Mesenteric fat pad (tissue), 1 donor: ENCODE measurements around the gene C1S. TPM values are rescaled to one million over a fixed set of nuclear protein-coding genes. Genes with fewer than 3 reads are reported as not detected.
A peak's percentile ranks its signal among the peaks of the same experiment; 100 is the strongest.
"Not testable (repeated sequence)": the region's sequence is repeated elsewhere in the genome, so short reads cannot be mapped to it uniquely, and the experiment has no call there.

Experiments
- DNase-seq: peaks from one replicate; pipeline ENCODE4 v3.0.0-alpha.2; 2020; ENCODE audit warnings: low spot score
- long read RNA-seq: library from polyadenylated mRNA; unstranded; transcript quantifications from one replicate; pipeline ENCODE4 v2.0.0, GENCODE V29; 2020
- total RNA-seq: library from RNA; stranded (reverse); fragmentation: NEBNext Ultra II Directional; extraction: Animal tissue kit (Norgen Biotek cat#: 25700); gene quantifications from one replicate; pipeline ENCODE4 v1.2.1, GENCODE V29; 2021
- donor health status: DM: yes; HTN: yes; CAD: no.

The C1S gene
- total RNA-seq: 593 TPM
- long read RNA-seq, transcript C1S-202 (12 exons, 2,635 nt): minor isoform, 702 of 2,640 reads
- long read RNA-seq, transcript C1S-201 (12 exons, 2,972 nt): major isoform, 1,559 of 2,640 reads
- long read RNA-seq, partial matches to known transcripts: 200 of 2,640 reads
- long read RNA-seq, other reads (novel, unspliced or antisense): 172 of 2,640 reads

DNA sequence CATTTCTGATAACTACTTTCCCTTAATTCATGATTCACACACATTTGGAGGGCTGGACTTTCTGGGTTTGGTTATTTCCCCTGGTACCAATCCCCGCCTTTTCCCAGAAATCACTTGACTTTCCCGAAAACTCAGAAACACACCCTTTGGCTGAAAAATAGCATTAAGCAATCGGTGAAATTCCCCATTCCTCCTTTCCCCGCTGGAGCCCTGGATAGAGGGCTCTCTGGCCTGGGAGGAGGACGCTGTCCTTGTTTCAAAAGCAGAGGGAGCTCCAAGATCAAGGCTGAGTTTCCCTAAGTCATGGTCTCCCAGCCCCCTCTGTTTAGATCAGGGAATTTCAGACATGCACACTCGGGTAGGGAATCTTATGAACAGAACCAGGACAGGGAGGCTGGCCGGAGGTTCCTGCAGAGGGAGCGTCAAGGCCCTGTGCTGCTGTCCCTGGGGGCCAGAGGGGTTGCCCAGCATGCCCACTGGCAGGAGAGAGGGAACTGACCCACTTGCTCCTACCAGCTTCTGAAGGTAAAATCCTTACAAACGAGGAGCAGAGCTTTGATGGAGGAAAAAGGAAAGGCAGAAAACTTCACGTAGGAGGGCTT lies at the start of gene C1S:
Gene C1S (plus strand): TSS at position 366 of the 602 bp plus-strand sequence. CDS start 1,195 bp downstream, outside the sequence.
- DNase-seq: no peak

DNA sequence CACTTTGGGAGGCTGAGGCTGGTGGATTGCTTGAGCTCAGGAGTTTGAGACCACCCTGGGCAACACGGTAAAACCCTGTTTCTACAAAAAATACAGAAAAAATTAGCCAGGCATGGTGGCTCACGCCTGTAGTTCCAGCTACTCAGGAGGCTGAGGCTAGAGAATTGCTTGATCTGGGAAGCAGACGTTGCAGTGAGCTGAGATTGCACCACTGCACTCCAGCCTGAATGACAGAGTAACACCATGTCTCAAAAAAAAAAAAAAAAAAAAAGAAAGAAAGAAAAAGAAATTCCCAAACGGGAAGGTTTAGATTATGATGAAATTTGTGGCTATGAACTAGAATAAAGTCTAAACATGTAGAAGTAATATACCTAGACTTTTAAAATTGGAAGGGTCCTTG lies 49.1 kb upstream of the C1S start:
- not testable (repeated sequence) for DNase-seq

DNA sequence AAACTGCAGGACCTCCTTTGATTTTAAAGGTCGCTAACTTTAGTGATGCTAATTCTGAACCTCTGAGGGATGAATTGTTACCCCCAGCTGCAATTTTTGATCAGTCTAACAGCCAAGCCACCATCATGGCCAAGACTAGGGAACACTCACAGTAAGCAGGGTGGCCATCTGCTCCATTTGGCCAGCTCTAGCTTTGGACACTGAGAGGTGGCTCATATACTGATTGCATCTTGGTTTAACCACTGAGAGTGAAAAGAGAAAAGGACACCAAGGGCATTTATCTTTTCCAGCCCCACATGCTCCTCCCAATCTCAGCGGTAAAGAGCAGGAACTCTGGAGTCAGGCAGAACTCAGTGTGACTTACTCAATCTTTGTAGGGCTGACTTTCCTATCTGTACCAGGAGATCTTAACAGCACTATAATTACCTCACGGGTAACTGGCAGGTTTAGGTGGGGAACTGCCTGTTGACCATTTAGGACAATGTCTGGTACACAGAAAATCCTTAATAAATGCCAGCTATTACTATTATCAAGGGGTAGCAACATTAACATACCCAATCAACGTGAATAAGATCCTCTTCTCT lies 48.4 kb upstream of the C1S start:
- no peak for DNase-seq

DNA sequence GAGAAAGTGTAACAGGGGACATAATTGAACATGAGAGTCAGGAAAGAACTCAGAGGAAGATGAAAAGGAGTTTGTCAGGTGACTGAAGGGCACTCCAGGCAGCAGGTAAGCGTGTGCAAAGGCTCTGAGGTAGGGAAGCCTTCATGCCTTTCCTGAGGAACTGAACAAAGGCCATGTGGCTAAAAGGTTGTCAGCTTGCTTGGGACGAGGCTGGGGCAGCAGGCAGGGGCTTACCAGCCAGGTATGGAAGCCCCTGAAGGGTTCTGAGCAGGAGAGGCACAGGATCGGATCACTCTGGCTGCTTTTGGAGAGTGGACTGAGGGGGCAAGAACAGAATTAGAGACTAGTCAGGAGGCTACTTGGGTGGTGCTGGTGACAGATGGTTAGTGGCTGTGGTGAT lies 47.4 kb upstream of the C1S start:
- no peak for DNase-seq

DNA sequence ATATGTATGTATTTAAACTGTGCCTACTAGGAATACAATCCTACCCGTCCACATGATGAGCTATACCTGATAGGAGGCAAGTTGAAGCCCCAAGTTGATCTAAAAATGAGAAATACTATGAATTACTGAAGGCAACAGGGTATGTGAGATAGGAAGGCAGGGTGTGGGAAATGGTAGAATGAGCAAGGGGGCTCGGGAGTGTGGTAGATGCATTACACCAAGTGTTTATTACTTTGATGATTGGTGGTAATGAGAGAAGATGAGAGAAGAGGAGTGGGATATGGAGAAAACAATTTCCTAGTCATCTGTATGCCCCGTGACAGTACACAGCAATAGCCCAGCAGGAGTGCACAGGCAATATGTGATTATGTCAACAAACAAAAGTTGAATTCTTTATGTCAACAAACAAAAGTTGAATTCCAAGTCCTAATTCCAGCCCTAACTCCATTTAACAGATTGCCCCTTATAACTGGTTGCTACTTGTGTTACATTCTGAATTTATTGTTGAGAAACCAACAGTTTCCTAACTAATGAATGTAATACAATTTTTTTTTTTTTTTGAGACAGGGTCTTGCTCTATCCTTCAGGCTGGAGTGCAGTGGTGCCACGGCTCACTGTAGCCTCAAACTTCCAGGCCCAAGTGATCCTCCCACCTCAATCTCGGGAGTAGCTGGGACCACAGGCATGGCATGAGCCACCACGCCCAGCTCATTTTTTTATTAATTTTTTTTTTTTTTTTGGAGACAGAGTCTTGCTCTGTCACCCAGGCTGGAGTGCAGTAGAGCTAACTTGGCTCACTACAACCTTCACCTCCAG lies 44.8 kb upstream of the C1S start:
- DNase-seq: no peak

DNA sequence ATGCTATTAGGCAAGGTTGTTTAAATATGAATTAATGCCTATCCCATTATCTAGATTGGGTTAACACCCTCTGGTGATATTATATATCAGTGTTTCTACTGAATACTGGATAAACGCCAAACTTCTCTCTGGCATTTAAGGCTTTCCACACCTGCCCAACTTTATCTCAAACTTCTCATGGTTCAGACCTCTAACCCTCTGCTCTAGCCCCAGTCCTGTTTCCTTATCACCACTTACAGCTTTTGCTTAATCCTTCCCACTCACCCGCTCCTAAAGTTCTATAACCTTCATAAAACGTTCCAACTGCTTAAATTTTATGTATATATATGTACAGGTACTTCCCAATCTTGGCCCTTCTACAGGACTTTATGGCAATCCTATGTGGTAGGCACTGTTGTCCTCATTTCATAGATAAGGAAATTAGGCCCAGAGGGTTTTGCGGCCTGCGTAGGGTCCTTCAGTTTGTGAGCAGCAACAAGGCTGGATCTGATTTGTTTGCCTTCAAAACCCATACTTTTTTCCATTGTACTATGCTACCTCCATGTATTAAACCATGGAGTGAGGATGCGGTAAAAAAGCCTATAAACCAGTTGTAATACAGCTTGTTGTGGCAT lies 43.5 kb upstream of the C1S start:
- DNase-seq: no peak

DNA sequence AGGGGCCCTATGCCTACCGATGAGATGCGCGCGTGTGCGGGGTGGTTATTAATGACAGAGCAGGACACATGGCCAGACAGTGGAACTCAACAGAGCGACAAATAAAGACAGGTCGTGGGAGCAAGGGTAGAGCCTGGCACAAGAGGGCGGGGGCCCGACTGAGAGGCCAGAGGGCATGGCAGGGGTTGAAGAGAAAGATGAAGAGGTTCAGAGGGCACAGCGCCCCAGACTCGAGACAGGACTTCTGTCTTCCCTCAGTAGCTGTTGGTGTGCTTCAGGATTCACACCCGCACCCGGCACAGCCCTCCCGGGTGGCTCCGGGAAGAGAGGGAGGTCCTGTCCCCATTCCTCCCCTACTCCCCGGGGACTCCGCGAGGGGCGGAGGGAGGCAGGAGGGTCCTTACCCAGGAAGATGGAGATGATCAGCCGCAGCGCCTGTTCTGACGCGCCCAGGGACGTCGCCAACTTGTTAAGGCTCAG lies 42.6 kb upstream of the C1S start:
- no peak for DNase-seq

DNA sequence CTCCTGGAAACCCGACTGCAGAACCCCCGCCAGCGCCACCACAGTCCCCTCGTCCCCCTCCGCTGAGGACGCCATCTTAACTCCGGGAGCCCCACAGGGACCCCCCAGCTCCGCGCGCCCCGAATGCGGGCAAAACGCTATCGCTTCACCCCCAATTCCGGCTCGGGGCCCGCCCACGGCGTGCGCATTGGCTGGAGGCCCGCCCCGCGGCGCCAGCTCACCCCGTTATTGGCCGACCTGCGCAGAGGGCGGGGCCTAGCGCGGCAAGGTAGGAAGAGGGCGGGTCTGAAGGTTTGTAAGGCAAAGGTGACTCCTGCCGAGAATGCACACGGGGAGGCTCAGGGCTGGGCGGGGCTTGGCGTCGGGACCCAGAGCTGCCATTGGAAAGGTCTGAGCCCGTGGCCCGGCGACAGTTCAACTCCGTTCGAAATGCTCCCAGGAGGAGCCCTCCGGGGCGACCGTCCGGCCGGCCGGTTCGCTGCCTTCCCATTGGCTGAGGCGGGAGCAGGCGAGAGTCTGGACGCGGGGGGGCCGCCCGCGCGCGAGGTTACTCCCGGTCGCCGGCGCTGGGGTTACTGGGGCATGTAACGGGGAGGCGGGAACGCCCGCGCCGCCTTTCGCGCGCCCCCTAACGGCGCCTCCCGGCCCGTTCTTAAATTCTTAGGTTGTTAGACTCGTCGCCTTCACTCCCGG lies 42.0 kb upstream of the C1S start, which contains the start of gene LPCAT3:
Gene LPCAT3 (minus strand): TSS at position 127 of the 693 bp plus-strand sequence. CDS start 52 bp downstream, at position 75.
- peak; percentile 99 for DNase-seq

DNA sequence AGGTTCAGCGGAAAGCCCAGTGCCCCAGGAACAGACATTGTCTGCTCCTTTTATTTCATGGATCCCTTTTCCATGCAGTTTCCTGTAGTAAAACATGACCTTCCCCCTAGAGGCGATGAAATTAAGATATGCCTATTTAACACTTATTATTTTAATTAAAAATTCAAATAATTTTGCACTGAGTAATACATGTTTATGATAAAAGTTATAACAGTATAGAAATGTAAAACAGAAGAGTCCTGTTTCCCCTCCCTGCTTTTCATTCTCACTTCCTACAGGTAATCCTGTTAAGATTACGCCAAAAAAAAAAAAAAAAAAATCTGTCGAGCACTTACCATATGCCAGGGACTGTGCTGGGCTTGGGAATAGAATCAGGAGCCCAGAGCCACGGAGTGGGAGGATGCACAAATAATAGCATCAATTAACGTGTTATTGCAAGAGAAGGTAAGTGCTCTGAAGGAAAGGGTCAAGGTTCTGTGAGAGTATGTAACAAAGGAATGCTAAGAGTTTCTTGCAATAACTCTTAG lies 41.4 kb upstream of the C1S start:
- DNase-seq: no peak

DNA sequence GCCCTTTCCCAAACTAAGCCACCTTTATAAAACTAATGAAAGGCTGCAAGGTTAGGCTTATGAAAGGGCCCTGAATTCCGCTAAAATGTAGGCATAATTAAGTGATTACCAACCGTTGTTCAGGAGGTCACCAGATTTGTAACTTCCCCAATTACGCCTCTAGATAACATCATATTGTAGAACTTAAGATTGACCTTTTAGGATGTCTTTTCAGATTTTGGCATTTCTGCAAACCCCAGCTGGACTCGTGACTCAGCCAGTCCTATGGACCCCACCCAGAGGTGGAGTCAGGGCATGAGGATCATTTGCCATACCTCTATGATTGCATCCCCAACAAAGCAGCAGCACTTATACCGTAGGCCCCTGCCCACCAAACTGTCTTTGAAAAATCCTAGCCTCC lies 38.6 kb upstream of the C1S start:
- no peak for DNase-seq

DNA sequence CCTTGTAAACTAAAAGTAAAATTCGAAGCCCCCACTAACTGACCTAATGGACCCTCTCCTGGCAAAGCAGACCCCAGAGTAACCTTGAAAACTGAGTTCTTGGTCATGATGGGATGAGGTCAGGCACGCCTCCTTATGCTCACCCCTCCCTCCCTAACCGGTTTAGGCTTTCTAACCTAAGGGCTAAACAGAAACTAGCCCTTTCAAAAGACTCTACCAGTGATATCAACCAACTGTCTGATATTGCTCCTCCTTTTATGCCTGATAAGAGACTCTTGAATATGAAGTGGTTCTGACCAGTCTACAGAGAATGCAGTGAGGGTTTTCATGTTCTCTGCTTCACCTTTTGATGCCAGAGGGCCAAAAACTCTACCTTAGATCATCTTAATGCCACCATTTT lies 37.4 kb upstream of the C1S start:
- no peak for DNase-seq

DNA sequence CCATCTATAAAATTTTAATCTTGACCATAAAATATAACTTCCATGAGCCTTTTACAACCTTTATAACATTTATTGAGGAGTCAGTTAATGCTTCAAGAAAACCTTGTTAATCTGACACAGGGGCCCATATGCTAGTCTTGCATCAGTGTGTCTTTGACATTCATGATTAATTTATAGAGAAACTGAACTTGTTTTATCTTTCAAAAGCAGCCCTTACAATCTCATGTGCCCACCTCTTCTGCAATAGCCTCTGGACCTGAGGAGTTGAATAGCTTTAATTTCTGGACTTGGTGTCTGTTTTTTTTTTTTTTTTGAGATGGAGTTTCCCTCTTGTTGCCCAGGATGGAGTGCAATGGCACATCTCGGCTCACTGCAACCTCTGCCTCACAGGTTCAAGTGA lies 33.7 kb upstream of the C1S start:
- DNase-seq: no peak

DNA sequence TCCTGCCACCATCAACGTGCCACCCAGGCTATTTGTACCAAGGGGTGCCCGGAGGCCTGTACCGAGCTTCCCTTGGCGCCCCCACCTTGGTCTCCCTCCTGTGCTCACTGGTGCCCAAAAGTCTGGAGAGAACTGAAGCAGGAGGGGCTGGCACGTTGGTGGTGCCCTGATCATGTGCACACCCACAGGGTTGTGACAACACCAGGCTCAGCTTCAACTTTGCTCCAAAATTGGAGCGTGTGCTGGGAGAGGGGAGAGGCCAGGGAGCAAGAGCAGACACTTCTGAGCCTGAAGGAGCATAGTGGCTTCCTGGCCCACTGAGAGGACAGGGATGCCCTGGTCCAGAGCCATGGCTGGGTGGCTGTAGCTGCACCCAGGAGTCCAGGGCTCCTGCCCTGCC lies 29.2 kb upstream of the C1S start:
- DNase-seq: no peak

DNA sequence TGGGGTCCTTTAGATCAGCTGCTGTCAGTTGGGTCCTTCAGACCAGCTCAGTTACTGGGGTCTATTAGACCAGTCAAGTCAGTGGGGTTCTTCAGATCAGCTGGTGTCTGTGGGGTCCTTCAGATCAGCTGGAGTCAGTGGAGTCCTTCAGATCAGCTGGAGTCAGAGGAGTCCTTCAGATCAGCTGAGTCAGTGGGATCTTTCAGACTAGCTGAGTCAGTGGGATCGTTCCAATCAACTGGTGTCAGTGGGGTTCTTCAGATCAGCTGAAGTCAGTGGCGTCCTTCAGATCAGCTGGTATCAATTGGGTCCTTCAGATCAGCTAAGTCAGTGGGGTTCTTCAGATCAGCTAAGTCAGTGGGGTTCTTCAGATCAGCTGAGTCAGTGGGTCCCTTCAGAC lies 27.5 kb upstream of the C1S start:
- no peak for DNase-seq

DNA sequence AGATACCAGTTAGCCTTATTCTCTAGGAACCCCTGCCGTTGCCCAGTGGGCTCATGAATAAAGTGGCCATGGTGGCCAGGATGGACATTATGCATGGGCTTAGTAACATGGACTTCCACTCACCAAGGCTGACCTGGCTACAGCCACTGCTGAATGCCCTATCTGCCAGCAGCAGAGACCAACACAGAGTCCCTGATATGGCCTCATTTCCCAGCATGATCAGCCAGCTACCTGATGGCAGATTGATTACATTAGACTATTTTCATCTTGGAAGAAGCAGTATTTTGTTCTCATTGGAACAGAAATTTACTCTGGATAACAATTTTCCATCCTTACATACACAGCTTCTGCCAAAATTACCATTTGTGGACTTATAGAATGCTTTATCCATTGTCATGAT lies 26.1 kb upstream of the C1S start:
- no peak for DNase-seq

DNA sequence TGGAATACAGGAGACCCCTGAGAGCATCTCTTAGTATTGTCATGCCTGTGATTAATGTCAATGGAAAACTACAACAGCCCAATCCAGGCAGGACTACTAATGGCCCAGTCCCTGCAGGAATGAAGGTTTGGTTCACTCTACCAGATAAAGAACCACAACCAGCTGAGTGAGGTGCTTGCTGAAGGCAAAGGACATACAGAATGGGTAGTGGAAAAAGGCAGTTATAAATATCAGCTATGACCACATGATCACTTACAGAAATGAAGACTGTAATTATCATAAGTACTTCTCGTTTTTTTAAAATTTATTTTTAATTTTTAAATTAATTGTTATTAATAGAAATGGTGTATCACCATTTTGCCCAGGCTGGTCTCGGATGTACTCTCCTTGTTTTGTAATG lies 25.1 kb upstream of the C1S start:
- DNase-seq: no peak

DNA sequence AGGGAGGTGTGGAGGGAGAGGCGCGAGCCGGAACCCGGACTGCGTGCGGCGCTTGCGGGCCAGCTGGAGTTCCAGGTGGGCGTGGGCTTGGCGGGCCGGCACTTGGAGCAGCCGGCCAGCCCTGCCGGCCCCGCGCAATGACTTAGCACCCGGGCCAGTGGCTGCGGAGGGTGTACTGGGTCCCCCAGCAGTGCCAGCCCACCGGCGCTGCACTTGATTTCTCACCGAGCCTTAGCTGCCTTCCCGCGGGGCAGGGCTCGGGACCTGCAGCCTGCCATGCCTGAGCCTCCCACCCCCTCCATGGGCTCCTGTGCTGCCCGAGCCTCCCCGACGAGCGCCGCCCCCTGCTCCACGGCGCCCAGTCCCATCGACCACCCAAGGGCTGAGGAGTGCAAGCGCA lies 23.1 kb upstream of the C1S start:
- not testable (repeated sequence) for DNase-seq

DNA sequence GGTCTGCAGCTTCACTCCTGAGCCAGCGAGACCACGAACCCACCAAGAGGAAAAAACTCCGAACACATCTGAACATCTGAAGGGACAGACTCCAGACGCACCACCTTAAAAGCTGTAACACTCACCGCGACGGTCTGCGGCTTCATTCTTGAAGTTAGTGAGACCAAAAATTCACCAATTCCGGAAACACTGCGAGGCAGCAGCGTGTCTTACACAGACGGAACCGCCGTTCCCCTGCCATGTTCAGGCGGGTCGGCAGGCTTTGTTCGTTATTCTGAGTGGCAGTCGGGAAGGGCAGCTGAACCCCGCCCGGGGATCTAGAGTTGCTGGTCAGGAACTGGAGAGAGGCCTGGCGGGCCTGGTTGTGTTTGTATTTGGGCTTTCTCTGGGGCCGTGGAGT lies 21.9 kb upstream of the C1S start:
- no peak for DNase-seq

DNA sequence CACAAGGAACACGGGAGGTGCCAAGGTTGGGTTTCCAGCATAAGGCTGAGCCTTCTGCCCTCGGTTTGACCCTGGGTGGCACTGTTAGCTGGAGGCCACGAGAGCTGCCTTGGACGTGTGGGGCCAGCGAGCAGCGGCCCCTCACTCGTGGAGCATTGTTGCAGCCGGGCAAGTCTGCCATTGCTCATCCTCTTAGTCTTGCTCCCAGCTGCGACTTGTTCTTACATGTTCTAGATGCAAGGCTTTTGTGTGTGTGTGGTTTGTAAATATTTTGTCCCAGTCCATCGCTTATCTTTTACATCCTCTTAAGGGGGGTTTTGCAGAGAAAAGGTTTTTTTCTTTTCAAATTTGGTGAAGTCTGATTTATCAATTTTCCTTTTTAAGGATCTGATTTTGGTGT lies 21.1 kb upstream of the C1S start:
- DNase-seq: no peak

DNA sequence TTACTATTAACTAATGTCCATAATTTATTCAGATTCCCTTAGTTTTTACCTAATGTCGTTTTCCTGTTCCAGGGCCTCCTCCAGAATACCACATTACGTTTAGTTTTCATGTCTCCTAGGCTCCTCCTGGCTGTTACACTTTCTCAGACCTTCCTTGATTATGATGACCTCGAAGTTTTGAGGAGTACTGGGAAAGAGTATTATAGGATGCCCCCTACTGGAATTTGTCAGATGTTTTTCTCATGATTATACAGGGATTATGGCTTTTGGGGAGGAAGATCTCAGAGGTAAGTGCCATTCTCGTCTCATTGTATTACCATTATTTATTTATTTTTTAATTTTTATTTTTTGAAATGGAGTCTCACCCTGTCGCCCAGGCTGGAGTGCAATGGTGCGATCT lies 17.7 kb upstream of the C1S start:
- DNase-seq: no peak

DNA sequence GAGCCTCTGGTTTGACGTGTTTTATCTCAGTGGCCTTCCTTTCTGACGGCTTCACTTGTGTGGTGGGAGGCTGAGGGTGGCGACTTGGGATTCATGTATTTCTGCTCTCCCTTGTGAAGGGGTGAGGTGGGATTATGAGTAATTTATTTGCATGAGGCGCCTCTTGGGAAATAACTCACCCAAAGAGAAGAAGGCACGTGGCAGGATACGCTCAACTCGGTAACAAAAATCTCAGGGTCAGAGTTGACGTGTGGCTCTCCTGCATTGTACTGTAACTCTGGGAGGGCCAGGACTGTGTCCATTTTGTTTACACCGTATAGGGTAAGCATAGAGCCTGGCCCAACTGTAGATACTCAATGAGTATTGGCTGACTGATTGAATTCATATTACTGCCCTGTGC lies 14.6 kb upstream of the C1S start:
- no peak for DNase-seq
